HepG2 (cell line): Measurements from ENCODE around the gene GMEB2.

Source experiments
- CTCF ChIP-seq: sonication (generic); formaldehyde crosslinking; IDR thresholded peaks from 2 replicates; pipeline ENCODE4 v1.5.0; 2020; ENCODE audit warnings: mild to moderate bottlenecking, missing genetic modification reagents, moderate library complexity
- GABPA ChIP-seq, 2 experiments: IDR thresholded peaks; 2 replicates each; pipeline ENCODE4 v1.6.1; 2011 to 2016; ENCODE audit warnings: low read depth in 2 of 2, low read length in 1 of 2, missing biosample characterization in 1 of 2, missing genetic modification characterization in 1 of 2
- KDM1A ChIP-seq: IDR thresholded peaks from 2 replicates; pipeline ENCODE4 v1.6.1; 2016; ENCODE audit warnings: missing compliant biosample characterization
- MXD4 ChIP-seq: IDR thresholded peaks from 2 replicates; pipeline ENCODE4 v1.6.1; 2016; ENCODE audit warnings: mild to moderate bottlenecking, missing biosample characterization, missing genetic modification reagents
- MYNN ChIP-seq: sonication (generic); formaldehyde crosslinking; IDR thresholded peaks from 2 replicates; pipeline ENCODE4 v1.4.0; 2020; ENCODE audit warnings: mild to moderate bottlenecking, low read depth, missing genetic modification reagents
- NR1H2 ChIP-seq: sonication (generic); formaldehyde crosslinking; IDR thresholded peaks from 2 replicates; pipeline ENCODE4 v1.8.1; 2022; ENCODE audit warnings: low read depth, missing genetic modification reagents, borderline replicate concordance
- ZBTB26 ChIP-seq: IDR thresholded peaks from 2 replicates; pipeline ENCODE4 v1.6.1; 2016; ENCODE audit warnings: missing compliant biosample characterization, missing genetic modification reagents, borderline replicate concordance
- ZBTB49 ChIP-seq: sonication (generic); formaldehyde crosslinking; IDR thresholded peaks from 2 replicates; pipeline ENCODE4 v1.4.0; 2020; ENCODE audit warnings: missing genetic modification reagents, borderline replicate concordance
- ZNF354B ChIP-seq: sonication (generic); formaldehyde crosslinking; IDR thresholded peaks from 2 replicates; pipeline ENCODE4 v1.8.0; 2022; ENCODE audit warnings: mild to moderate bottlenecking, missing genetic modification reagents
- ZNF670 ChIP-seq: sonication (generic); formaldehyde crosslinking; IDR thresholded peaks from 2 replicates; pipeline ENCODE4 v1.8.0; 2022; ENCODE audit warnings: mild to moderate bottlenecking, missing genetic modification reagents, borderline replicate concordance
- TF ChIP-seq, protein P1 (sequence below): sonication (generic); formaldehyde crosslinking; IDR thresholded peaks from 2 replicates; pipeline ENCODE4 v1.8.1; 2023; ENCODE audit warnings: missing genetic modification reagents, mild to moderate bottlenecking, borderline replicate concordance

- TF ChIP-seq, protein P1, sequence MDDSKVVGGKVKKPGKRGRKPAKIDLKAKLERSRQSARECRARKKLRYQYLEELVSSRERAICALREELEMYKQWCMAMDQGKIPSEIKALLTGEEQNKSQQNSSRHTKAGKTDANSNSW (CRISPR knock-in tag) = peak; percentile 42; the same call in 1 of the 2 replicates
- TF ChIP-seq ZNF670 (CRISPR knock-in tag) (no peak; the same call in 1 of the 2 replicates), KDM1A (CRISPR knock-in tag) (no peak), NR1H2 (no peak), GABPA (IDR thresholded peaks at IDR 0.05; ENCODE audit: low read depth, low read length) (no peak), GABPA (CRISPR knock-in tag; IDR thresholded peaks at IDR 0.05; ENCODE audit: low read depth) (no peak), ZBTB26 (CRISPR knock-in tag) (no peak), ZNF354B (CRISPR knock-in tag) (no peak), MYNN (CRISPR knock-in tag) (no peak), MXD4 (no peak), CTCF (no peak), ZBTB49 (no peak)
These were observed 1.0 kb downstream of the GMEB2 start for GRCh38 chr20:63625771-63626423.
